GM18858 (cell line): ENCODE data around the gene CERS6.
"Not testable (repeated sequence)": the region's sequence is repeated elsewhere in the genome, so short reads cannot be mapped to it uniquely, and the experiment has no call there.

ENCODE experiments used
- ATAC-seq: cut with Tn5 transposase; IDR thresholded peaks from one replicate; pipeline ENCODE4 v1.9.1; 2021; ENCODE audit not compliant: unreplicated experiment

The CERS6 gene, protein sequence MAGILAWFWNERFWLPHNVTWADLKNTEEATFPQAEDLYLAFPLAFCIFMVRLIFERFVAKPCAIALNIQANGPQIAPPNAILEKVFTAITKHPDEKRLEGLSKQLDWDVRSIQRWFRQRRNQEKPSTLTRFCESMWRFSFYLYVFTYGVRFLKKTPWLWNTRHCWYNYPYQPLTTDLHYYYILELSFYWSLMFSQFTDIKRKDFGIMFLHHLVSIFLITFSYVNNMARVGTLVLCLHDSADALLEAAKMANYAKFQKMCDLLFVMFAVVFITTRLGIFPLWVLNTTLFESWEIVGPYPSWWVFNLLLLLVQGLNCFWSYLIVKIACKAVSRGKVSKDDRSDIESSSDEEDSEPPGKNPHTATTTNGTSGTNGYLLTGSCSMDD

DNA sequence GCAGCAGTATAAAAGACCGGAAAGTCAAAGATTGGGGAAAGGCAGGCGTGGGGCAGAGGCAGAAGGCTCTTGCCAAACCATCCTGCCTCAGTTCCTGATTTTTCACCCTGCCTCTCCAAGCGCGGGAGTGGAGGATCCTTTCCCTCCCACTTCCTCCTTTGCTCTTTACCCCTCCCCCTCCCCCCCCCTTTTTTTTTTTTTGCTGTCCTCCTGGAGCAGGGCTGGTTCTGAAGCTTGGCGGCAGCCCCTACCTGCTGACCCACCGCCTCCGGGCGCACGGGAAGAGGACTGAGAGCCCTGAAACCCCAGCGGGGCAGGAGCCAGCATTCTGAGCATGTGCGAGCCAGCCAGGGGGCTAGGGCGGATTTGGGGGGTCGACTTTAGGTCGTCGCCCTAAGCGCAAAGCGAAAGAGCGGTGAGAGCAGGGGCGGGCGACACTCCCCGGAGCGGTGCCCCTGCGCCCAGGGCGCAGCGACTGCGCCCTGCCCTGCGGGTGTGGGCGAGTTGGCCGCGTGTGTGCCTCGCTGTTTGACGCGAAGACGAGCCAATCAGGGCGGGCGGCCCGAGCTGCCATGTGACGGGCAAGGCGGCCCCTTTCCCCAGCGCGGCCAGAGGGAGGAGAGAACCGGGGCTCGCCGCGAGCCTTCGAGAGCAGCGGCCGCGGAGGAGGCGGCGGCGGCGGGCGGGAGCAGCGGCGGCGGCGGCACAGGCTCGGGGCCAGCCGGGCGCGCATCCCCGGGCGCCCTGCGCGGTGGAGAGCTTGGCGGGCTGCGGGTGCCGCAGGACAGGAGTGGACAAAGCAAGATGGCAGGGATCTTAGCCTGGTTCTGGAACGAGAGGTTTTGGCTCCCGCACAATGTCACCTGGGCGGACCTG lies at the start of gene CERS6:
Gene CERS6 (plus strand): TSS at position 628 of the 876 bp plus-strand sequence. CDS start 177 bp downstream, at position 805.
- ATAC-seq = peak; percentile 87

DNA sequence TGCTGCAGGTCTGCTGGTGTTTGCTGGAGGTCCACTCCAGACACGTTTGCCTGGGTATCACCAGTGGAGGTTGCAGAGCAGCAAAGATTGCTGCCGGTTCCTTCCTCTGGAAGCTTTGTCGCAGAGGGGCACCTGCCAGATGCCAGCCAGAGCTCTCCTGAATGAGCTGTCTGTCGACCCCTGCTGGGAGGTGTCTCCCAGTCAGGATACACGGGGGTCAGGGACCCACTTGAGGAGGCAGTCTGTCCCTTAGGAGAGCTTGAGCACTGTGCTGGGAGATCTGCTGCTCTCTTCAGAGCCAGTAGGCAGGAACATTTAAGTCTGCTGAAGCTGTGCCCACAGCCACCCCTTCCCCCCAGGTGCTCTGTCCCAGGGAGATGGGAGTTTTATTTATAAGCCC lies 43.8 kb upstream of the CERS6 start:
- not testable (repeated sequence) for ATAC-seq

DNA sequence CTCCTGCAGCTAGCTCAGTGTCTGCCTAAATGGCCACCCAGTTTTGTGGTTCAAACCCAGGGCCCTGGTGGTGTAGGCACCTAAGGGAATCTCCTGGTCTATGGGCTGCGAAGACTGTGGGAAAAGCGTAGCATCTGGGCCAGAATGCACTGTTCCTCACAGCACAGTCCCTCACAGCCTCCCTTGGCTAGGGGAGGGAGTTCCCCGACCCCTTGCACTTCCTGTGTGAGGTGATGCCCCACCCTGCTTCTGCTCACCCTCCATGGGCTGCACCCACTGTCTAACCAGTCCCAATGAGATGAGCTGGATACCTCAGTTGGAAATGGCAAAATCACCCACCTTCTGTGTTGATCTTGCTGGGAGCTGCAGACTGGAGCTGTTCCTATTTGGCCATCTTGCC lies 43.0 kb upstream of the CERS6 start:
- ATAC-seq = not testable (repeated sequence)

DNA sequence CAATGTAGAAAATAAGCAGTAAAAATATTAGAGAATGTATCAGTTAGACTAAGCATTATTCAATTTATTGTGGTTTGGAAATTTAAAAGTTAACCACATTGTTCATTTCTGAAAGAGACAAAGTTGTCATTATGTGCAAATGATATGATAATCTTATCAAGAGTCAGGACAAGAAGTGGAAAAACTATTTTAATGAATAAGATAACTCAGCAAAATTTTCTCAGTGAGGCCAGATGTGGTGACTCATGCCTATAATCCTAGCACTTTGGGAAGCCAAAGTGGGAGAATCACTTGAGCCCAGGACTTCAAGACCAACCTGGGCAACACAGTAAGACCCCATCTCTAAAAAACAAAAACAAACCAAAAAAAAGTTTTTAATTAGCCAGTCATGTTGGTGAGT lies 39.5 kb upstream of the CERS6 start:
- no peak for ATAC-seq

DNA sequence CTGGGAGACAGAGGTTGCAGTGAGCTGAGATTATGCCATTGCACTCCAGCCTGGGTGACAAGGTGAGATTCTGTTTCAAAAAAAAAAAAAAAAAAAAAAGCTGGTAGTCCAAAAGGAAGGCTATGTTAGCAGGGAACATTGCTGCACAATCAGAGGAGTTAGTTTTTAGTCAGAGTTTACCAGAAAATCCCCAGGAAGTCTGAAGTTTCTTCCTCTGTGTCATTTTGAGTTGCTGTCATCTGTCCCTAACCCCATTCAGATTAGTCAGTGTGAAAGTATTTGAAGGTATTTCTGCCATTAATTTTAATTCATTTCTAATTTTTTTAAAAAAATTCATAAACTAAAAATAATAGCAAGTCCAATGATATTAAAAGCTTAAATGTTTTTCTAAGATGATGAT lies 33.5 kb upstream of the CERS6 start:
- ATAC-seq = peak; percentile 72

DNA sequence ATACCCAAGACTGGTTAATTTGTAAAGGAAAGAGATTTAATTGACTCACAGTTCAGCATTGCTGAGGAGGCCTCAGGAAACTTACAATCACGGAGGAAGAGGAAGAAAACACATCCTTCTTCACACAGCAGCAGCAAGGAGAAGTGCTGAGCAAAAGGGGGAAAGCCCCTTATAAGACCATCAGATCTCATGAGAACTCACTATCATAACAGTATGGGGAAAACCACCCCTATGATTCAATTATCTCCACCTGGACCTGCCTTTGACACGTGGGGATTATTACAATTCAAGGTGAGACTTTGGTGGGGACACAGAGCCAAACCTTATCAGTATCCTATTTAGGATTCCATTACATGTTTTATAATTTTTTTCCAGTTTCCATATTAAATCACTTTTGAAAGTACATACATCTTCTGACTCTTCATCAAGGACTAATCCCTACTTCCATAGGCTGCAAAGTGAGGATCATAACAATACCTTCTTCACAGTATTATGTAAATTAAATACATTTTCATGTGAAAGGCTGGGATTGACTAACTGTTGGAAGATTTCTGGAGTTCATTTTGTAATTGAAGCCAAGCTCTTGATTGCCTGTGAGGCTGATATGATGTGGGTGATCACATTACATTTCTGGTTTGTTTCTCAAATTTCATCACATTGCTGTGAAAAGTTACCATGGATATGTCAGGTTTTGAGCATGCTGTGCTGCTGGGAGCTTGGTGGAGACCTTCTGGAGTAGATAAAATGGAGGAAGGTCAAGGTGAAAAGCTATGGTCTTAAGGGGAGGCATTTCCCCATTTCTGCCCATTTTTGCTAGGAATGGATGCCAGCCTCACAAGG lies 31.7 kb upstream of the CERS6 start:
- ATAC-seq = no peak

DNA sequence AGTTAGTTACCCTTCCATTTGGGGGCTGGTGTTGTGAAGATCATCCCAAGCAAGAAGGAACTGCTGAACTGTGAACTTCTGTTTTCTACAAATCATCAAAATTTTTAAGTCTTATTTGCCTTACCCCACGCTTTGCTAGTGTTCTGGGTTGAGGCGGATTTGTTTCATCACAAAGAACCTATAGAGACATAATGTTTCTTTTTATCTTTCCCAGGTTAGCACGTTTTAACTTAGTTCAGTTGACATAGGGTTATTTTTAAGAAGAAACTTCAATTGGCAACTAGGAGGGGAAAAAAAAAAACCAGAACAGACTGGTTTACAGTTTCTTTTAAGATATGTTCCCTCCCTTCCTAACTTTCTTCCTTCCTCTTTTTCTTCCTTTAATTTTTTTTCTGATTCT lies 31.1 kb upstream of the CERS6 start:
- no peak for ATAC-seq

DNA sequence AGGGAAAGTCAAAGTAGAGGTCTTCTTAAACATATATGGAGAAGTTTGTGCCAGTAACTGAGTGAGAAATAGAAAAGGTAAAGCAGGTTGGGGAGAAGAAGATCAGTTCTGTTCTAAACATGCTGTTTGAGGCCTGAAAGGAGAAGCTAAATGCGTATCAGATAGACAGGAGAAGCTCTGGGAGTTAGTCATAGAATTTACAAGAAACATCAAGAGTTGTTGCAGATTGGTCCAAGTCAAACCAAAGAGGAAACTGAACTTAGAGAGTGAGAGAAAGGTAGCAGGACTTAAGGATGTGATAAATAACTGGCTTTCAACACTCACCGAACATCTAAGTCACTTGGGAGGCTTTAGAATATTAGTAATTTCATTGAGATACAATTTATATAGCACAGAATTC lies 29.2 kb upstream of the CERS6 start:
- ATAC-seq = no peak

DNA sequence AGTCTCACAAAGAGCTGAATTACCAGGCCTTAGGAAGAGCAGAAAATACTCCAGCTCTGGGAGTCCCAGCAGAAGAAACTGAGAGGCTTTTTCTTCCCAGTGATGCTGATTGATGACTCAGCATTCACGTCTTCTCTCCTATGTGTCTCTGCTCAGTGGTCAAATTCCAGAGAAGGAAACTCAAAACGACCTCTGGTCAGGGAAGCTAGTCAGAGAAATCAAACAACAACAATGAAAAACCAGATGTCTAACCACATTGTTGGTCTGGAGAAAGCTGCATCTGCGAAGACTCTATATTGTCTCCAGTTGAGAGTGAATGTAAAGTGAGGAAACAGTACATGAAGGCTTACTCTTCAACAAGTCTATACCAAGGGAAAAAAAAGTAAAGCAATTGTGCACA lies 28.6 kb upstream of the CERS6 start:
- ATAC-seq = no peak

DNA sequence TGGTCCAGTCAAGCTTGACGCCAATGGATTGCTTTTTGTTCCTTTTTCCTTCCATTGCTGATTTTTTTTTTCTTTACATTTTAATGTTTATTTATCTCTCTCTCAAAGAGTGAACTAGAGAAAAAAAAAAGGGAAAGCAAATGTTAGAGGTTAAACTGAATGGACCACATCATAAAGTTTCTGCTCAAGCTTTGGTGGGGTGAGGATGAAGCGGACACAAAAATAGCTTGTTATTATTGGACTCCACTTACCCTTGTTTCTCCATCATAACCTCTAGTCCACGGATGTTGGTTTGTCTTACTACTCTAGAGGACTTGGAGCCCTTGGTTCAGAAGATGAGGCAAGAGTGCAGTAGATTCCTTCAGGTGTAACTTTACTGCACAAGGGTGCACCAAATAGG lies 27.6 kb upstream of the CERS6 start:
- ATAC-seq = no peak

DNA sequence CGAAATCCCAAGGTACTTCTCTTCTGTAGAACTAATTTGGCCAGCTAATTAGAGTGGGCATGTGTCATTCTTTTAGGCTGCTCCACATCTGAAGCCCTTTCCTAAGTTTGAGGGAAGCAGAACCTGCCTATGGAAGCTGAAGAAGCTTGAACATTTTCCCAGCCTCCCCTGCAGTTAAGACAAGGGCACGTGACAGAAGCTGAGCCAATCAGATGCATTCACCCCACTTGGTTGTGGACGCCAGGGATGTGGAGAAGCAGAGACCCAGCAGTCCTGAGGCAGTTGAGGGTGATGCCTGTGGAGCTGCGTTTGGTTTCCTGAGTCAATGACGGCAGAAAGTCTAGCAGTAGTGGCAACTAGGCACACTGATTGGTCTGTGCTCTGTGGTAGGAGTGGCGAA lies 26.1 kb upstream of the CERS6 start:
- ATAC-seq = no peak

DNA sequence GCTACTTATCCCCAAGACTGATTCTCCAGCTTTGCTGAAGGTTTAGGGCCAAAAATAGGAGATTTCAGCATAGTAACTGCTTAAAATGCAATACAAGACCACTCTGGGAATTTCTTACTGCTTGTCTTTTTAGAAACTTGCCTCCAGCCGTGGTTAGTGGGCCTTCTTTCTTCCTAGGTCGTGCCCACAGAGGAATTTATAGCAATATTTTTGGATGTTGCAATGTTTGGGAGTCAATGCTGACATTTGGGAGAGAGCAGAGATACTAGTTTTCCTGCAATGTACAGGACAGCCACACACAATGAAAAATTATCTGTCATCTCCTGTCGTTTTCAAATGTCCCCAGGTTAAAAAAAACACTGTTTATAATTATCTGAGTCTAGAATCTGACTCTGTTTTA lies 25.6 kb upstream of the CERS6 start:
- ATAC-seq = no peak

DNA sequence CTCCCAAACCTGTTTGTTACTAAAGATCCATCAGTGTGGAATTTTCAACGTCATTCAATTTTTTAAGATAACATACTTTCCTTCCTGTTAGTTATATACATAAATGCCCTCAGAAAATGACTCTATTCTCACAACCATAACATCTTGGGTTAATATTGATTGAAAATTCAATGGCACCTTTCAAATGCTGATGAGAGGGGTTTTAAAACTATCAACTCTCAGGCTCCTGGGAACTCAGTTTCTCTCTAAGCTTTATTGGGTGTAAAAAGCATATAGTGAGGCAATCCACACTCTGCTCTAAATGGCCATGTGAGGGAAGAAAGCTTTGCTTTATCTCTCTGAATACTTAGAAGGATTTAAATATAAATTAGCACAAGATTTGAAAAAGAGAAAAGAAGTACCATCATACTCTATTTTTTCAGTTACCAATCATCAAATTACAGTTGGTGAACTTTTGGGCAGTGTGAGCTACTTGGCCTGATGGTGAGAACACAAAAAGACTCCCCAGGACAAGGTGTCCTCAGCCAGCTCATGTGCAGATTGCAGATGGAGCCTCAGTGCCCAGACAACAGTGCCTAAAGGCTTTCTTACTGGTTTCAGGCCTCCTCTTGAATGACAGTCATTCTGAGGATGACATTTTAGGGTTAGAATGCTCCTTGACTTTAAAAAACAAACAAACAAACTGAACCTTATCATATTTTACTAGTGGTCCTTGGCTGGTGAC lies 24.6 kb upstream of the CERS6 start:
- no peak for ATAC-seq

DNA sequence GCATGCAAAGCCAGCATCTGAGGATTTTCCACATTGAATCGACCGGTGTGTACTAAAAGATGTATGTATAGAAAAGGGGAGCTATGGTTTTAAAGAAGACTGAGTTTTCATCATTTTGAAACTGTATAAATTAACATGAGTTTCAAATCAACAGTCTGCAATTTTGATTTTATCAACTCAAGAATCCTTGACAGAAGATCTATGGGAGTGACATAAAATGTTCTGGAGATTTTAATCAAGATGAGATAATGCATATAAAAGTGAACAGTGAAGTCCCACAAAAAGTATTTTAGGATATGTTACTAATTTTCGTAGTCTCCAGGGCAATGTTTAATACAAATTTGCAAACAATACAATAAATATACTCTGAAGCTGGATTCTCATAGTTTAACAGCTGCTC lies 24.0 kb upstream of the CERS6 start:
- ATAC-seq = no peak

DNA sequence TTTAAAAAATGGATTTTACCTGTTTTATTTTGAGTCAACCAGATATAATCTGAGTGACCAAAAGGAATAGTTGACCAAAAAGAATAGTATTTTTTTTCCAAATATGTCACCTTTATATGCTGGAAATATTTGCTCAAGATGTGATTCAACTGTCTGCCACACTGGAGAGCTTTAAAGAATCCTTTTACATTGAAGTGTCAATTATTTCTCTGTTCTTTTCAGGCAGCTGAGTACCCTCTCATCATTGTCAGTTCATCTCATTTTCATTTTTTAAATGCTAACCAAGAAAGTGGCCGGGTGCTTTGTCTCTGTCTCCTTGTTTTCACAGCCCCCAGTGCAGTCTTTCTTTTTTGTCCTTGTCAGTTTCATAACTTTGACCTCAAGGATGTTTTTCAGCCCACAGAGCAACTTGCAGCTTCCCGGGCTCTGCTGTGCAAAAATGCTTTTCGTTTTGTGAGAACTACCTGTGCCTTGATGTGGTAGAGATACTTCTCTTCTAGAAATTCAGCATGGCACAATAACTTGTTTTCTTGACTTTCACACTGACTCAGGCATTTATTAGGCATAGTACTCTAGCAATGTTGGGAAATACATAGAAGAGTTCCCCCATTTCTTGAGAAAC lies 23.4 kb upstream of the CERS6 start:
- peak; percentile 52 for ATAC-seq

DNA sequence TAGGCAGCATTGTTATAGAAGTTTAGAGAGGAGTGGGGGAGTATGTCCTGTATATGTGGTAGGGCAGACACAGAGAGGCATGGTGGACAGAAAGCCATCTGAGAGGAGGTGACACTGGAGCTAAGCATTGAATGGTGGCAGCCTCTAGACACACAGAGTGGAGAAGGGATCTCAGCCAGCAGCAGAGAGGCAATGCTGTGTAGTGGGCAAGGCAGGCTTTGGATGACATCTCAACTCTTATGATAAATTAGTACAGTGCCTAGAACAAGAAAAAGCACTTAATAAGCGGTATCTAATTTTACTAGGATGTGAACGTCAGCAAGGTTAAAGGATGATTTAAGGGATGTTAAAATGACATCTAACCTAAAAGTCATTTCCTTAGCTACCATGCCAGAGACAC lies 22.5 kb upstream of the CERS6 start:
- no peak for ATAC-seq

DNA sequence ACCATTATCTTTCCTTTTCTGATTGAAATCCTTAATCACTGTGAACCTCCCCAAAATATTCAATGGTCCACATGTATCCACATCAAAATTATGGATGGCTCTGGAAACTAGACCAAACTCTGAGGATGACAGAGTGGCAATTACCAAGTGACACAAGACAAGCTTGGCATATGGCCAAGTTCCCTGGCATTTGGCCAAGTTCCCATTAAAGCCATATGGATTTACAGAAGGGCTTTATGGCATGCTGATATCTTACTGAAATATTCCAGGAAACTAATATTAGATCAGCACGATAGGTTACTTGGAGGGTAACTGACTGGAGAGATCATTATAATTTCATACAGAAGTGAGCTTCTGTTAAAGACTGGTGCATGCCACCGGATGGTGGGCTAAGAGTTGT lies 21.9 kb upstream of the CERS6 start:
- ATAC-seq = no peak

DNA sequence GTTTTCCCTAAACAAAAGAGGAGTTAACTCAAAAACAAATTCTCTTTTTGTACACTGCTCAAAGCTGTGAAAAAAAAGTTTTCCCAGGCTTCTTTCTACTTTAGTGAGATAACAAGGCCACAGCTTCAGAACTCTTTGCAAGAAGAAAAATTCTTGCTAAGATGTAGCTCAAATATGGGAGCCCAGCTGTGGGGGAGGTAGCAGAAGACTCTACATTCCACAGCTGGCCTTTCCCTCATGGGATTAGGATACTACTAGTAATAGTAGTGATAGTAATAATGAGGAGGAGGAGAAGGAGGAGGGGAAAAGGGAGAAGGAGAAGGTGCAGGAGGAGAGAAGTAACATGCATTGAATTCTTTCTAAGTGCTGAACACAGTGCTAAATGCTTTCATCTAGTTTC lies 19.2 kb upstream of the CERS6 start:
- ATAC-seq = no peak

DNA sequence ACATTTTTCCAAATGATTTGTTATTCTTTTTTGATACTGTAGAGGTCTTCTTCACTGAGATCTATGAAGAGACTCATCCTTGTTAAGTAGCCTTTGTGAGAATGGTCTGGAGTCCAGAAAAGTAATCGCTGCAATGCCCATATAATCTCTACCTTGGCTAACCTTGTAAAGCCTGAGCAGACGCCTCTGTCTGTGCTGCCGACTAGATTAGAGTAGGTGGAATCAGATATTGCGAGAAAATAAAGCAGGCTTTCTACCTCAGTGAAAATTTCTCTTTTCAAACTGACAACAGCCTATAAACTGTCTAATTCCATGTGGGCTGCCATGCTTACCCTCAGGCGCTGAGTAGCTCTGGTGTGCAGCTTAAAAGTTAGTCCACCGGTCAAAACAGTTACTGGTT lies 17.5 kb upstream of the CERS6 start:
- no peak for ATAC-seq

DNA sequence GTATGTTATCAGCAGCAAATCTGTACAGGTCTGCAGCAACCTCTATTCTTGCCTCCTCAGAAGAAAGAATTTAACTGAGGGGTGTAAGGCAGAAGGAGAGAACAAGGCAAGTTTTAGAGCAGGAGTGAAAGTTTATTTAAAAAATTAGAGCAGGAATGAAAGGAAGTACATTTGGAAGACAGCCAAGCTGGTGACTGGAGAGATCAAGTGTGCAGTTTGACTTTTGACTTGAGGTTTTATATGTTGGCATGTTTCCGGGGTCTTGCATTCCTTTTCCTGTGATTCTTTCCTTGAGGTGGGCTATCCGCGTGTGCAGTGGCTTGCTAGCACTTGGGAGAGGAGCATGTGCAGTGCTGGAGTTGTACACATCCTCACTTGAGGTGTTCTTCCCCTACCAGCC lies 16.5 kb upstream of the CERS6 start:
- ATAC-seq = no peak
